SJSA1 (cell line): ENCODE data around the gene ZSCAN22. TPM values are rescaled to one million over a fixed set of nuclear protein-coding genes. Genes with fewer than 3 reads are reported as not detected.
A peak's percentile ranks its signal among the peaks of the same experiment; 100 is the strongest.

Experiments used
- DNase-seq, 2 experiments: peaks; one replicate each; pipeline ENCODE4 v3.0.0-alpha.2; 2015 to 2020; ENCODE audit warnings: low spot score in 2 of 2, low read depth in 1 of 2
- H3K27ac ChIP-seq: fragments of 250-450 bp; sonication (Bioruptor Pico); 2 replicates; pipeline ENCODE4 v1.5.1; 2020; ENCODE audit warnings: mild to moderate bottlenecking, moderate library complexity
- H3K27me3 ChIP-seq: fragments of 250-450 bp; sonication (Bioruptor Pico); replicated peaks from 2 replicates; pipeline ENCODE4 v1.5.1; 2020; ENCODE audit warnings: mild to moderate bottlenecking, moderate library complexity
- H3K36me3 ChIP-seq: fragments of 250-450 bp; sonication (Bioruptor Pico); 2 replicates; pipeline ENCODE4 v1.5.1; 2020; ENCODE audit warnings: mild to moderate bottlenecking
- H3K4me1 ChIP-seq: fragments of 250-450 bp; sonication (Bioruptor Pico); replicated peaks from 2 replicates; pipeline ENCODE4 v1.6.1; 2021; ENCODE audit warnings: mild to moderate bottlenecking
- H3K4me3 ChIP-seq: fragments of 250-450 bp; sonication (Bioruptor Pico); 2 replicates; pipeline ENCODE4 v1.5.1; 2020; ENCODE audit warnings: mild to moderate bottlenecking
- H3K9me3 ChIP-seq: fragments of 250-450 bp; sonication (Bioruptor Pico); replicated peaks from 2 replicates; pipeline ENCODE4 v1.5.1; 2020; ENCODE audit warnings: mild to moderate bottlenecking
- total RNA-seq: library from RNA; depleted of rRNA; stranded (reverse); fragments of >200 nt; shearing (Covaris generic); gene quantifications from 2 replicates; pipeline ENCODE4 v1.2.3, GENCODE V29; 2014; rRNA removed

The ZSCAN22 gene
- total RNA-seq, 1 experiment from 2014 or later: 3.2 TPM

DNA sequence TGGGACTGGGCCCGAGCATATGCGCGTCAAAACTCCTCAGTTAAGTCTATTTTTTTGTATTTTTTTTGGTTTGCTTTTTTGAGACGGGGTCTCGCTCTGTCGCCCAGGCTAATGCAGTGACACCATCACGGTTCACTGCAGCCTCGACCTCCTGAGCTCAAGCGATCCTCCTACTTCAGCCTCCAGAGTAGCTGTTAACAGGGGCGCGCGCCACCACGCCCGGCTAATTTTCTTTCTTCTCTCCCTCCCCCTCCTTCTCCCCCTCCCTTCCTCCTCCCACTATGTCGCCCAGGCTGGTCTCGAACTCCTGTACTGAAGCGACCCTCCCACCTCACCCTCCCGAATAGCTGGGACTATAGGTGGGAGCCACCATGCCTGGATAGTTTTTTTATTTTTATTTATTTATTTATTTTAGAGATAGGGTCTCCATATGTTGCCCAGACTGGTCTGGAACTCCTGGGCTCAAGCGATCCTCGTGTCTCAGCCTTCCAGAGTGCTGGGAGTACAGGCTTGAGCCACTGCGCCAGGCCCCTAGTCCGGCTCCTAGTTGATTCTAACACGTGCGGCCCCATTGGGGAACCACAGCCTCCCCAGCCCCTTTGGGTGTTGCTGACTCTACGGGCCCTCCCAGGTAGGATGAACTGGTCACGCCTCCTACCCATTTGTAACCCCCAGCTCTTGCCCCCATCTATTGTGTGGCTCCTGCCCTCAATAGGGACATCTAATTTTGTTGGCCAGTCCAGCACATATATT lies 54.8 kb downstream of the ZSCAN22 start:
- DNase-seq: no peak
- H3K27ac ChIP-seq: peak overlapping the region; percentile 56
- peak overlapping the region; percentile 68 for H3K4me3 ChIP-seq
- H3K9me3 ChIP-seq: no peaks in the 10 kb centered on the region; the same call in 1 of the 2 replicates
- peaks cover 6% of the 10 kb centered on the region; the same call in 1 of the 2 replicates for H3K36me3 ChIP-seq
- peaks cover 24% of the 10 kb centered on the region for H3K4me1 ChIP-seq
- H3K27me3 ChIP-seq: no peaks in the 10 kb centered on the region

DNA sequence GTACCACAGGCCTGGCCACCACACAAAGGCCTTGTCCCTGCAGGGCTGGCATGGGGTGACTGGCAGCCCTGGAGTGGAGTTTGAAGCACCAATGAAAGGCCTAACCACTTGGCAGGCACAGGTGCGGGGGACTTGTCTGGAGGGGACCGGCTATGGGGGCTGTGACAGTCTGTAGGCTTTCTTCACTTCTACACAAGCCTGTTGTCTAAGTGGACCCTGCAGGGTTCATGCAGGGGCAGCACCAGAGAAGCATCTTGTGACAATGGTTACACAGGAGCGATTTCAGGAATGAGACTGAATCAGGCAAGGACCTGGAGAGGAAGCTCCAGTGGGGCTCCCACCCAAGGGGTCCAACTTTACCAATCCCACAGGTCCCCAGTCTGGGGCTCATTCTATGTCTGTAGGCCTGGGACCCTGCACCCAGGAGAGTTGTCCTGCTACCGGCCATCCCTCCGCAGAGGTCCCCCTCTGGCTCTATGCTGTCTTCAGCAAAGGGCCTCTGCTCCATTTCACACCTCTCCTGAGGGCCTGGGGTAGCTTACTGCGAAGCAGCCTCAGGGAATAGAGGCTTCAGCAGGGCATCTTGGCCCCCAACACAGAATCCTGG lies 56.3 kb downstream of the ZSCAN22 start:
- Histone ChIP-seq H3K27me3 (no peaks in the 10 kb centered on the region), H3K9me3 (no peaks in the 10 kb centered on the region; the same call in 1 of the 2 replicates), H3K36me3 (peaks cover 13% of the 10 kb centered on the region), H3K4me1 (peaks cover 28% of the 10 kb centered on the region), H3K27ac (no peak overlapping the region), H3K4me3 (no peak overlapping the region)
- DNase-seq: no peak

- no peak for DNase-seq
- H3K36me3 ChIP-seq: peaks cover 35% of the 10 kb centered on the region
- H3K4me3 ChIP-seq: no peak overlapping the region
- H3K27me3 ChIP-seq: no peaks in the 10 kb centered on the region
- no peaks in the 10 kb centered on the region; the same call in 1 of the 2 replicates for H3K9me3 ChIP-seq
- no peak overlapping the region for H3K27ac ChIP-seq
- peaks cover 21% of the 10 kb centered on the region for H3K4me1 ChIP-seq
These were observed 58.6 kb downstream of the ZSCAN22 start for GRCh38 chr19:58385313-58385890.

DNA sequence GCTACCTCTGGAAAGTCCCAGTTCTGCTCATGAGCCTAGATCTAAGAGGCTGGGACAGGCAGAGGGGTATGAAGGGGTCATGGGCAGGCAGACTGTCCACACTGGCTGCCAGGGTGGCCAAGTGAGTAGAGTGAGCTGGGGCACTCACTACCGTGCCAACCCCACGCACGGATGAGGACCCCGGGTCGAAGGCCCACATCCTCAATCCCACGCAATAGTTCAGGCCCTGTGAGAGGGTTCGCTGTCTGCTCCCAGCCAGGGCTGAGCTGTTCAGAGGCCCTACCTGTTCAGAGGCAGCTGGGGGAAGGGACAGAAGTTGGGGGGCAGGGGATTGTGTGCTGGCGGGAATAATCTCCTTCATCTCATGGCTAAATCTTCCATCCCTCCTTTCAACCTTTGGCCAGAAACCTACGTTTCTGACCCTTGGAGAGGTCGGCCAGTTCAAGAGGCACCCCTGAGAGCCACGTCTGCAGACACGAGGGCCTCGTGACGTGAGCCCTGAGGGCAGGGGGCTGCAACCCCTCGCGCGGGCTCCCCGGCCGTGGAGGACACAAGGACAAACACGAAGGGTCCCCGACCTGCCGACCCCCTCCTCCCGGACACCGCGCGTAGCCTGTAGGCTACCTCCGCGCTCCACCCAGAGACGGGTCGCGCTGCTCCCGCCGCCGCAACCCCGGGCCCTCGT lies 59.2 kb downstream of the ZSCAN22 start:
- no peaks in the 10 kb centered on the region; the same call in 1 of the 2 replicates for H3K9me3 ChIP-seq
- H3K27me3 ChIP-seq: no peaks in the 10 kb centered on the region
- H3K27ac ChIP-seq: peak overlapping the region; percentile 86
- peak overlapping the region; percentile 53 for H3K4me3 ChIP-seq
- no peak for DNase-seq
- peaks cover 41% of the 10 kb centered on the region for H3K36me3 ChIP-seq
- H3K4me1 ChIP-seq: peaks cover 21% of the 10 kb centered on the region

DNA sequence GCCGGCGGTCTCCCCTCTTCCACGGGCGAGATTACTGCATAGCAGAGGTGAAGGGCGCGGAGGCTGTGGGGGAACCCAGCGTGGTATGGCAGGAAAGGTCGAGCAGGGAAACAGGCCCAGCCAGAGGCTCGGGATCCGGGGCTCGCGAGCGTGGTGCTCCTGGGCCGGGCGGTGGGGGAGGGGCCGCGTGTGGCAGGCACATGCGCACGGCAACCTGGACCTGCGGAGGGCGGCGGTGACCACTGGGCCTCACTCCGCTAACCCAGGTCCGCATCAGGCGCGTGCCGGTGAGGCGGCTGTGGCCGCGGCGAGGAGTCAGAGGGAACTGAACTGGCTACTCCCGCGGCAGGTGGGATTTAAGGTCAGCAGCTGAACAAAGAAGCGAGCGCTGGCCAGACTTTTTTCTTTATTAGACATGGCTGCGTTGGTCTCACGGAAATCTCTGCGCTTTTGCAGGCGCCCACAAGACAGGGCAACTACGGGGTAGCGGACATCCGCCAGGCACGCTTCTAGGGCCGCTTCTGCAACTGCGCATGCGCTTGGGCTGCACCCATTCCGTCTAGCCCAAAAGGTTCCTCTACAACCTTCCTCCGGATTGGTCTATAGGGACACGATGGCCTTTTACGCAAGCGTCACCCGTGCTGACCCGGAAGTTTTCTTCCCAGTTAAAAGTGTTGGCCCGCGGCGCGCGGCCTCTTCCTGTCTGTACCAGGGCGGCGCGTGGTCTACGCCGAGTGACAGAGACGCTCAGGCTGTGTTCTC lies 60.0 kb downstream of the ZSCAN22 start, which contains the start of gene RPS5:
Gene RPS5 (plus strand): TSS at position 694 of the 762 bp plus-strand sequence. CDS start 869 bp downstream, outside the sequence.
- Histone ChIP-seq H3K27ac (peak within 1 kb of the TSS; percentile 86), H3K27me3 (no peaks in the 10 kb centered on the region)
- peak; percentile 92 to 97 for DNase-seq

DNA sequence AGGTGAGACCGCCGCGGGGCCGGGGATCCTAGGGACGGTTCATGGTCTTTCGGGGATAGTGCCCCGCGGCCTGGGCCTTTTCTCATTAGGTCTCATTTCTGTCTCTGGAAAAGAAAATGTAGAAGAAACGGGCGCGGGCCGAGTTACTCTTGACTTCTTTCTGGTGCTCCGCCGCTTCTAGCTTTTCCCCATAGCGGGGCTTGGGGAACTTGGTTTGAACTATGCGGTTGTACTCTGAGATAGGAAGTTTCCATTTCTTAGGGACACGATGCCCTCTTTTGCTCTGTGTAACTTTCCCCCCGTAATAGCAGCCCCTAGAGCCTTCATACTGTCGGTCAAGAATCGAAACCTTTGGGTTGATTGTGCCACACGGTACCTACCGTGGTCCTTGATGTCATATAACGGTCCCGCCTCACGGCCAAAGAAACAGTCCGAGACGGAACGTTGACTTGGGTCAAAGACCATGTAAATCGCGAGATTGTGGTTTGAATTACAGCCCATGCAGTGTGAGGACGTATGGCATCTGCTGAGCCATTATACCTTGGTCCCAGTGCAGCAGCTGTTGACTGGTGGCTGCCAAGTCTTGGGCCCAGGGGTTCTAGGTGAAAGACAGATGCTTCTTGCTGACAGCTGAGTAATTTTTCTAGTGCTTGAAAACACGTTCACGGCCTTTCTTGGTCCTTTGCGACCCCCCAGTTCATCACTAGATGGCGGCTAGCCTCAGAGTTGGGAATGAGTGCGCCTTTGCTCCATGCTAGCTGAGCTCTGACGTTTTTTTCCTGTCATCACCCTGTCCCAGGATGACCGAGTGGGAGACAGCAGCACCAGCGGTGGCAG lies 60.8 kb downstream of the ZSCAN22 start:
- Histone ChIP-seq H3K27me3 (no peaks in the 10 kb centered on the region), H3K4me3 (peak overlapping the region; percentile 53), H3K4me1 (peaks cover 18% of the 10 kb centered on the region), H3K9me3 (no peaks in the 10 kb centered on the region; the same call in 1 of the 2 replicates), H3K36me3 (peaks cover 56% of the 10 kb centered on the region), H3K27ac (peak overlapping the region; percentile 13)
- DNase-seq: no peak

More for the DNA sequence above, 60.0 kb downstream of the ZSCAN22 start, which contains the start of gene RPS5:
- Histone ChIP-seq H3K9me3 (no peaks in the 10 kb centered on the region; the same call in 1 of the 2 replicates), H3K36me3 (peaks cover 48% of the 10 kb centered on the region), H3K4me3 (peak within 1 kb of the TSS; percentile 53), H3K4me1 (peaks cover 20% of the 10 kb centered on the region)

DNA sequence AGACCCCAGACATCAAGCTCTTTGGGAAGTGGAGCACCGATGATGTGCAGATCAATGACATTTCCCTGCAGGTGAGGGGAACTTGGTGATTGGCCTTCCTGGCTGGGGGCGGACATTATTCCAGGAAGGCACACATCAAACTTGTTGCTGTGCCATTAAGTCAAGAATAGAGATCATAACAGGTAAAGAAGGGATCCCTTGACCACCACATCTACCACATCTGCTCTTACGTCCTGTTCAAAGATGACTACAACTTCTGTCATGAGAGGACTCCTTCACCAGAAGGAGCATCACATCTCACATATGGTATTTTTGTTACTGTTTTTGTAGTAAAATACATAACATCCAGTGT lies 61.4 kb downstream of the ZSCAN22 start:
- peaks cover 18% of the 10 kb centered on the region for H3K4me1 ChIP-seq
- peaks cover 62% of the 10 kb centered on the region for H3K36me3 ChIP-seq
- H3K9me3 ChIP-seq: no peaks in the 10 kb centered on the region; the same call in 1 of the 2 replicates
- no peak overlapping the region for H3K27ac ChIP-seq
- H3K27me3 ChIP-seq: no peaks in the 10 kb centered on the region
- no peak for DNase-seq
- H3K4me3 ChIP-seq: peak overlapping the region; percentile 53

Other genes with a start within 250 kb of the ZSCAN22 start
- 0.26 TPM in 1 of 2 replicates, not detected in the other for gene ZSCAN18, start 228.8 kb upstream of the ZSCAN22 start, total RNA-seq
- gene ZNF329, start 176.2 kb upstream of the ZSCAN22 start, total RNA-seq: 5.4 and 8.3 TPM in 2 replicates
- 5.2 and 12.4 TPM in 2 replicates for gene ZNF274, start 143.9 kb upstream of the ZSCAN22 start, total RNA-seq
- gene ZNF544, start 98.1 kb upstream of the ZSCAN22 start, total RNA-seq: 42.4 and 50.5 TPM in 2 replicates
- 2.5 and 4.1 TPM in 2 replicates for gene ZNF8, start 48.0 kb upstream of the ZSCAN22 start, total RNA-seq
- 44.4 and 59.3 TPM in 2 replicates for gene ERVK3-1, start 21.6 kb upstream of the ZSCAN22 start, total RNA-seq
- gene A1BG, start 26.5 kb downstream of the ZSCAN22 start, total RNA-seq: 23.6 and 67.7 TPM in 2 replicates
- gene ZNF497, start 35.8 kb downstream of the ZSCAN22 start, total RNA-seq: 0.19 and 1.3 TPM in 2 replicates
- 2.5 and 7.0 TPM in 2 replicates for gene ZNF837, start 54.0 kb downstream of the ZSCAN22 start, total RNA-seq
- gene RPS5, start 60.3 kb downstream of the ZSCAN22 start, total RNA-seq: 1,597 and 2,220 TPM in 2 replicates
- 0.53 TPM in 1 of 2 replicates, not detected in the other for gene RNF225, start 68.7 kb downstream of the ZSCAN22 start, total RNA-seq
- 9.6 and 13.5 TPM in 2 replicates for gene ZNF584, start 81.7 kb downstream of the ZSCAN22 start, total RNA-seq
- 2.8 and 6.0 TPM in 2 replicates for gene ZNF132, start 113.2 kb downstream of the ZSCAN22 start, total RNA-seq
- 4.9 and 6.7 TPM in 2 replicates for gene ZNF324B, start 124.6 kb downstream of the ZSCAN22 start, total RNA-seq
- 6.4 and 15.1 TPM in 2 replicates for gene ZNF324, start 140.1 kb downstream of the ZSCAN22 start, total RNA-seq
- gene ZNF446, start 149.4 kb downstream of the ZSCAN22 start, total RNA-seq: 5.1 TPM in 2 replicates
- gene SLC27A5, start 185.0 kb downstream of the ZSCAN22 start, total RNA-seq: 0.38 and 0.55 TPM in 2 replicates
- 4.2 and 4.7 TPM in 2 replicates for gene ZBTB45, start 192.8 kb downstream of the ZSCAN22 start, total RNA-seq
- 343 and 432 TPM in 2 replicates for gene TRIM28, start 217.1 kb downstream of the ZSCAN22 start, total RNA-seq
- gene CHMP2A, start 228.1 kb downstream of the ZSCAN22 start, total RNA-seq: 92.8 and 116 TPM in 2 replicates
- gene UBE2M, start 231.6 kb downstream of the ZSCAN22 start, total RNA-seq: 79.2 and 109 TPM in 2 replicates
- 5.0 and 7.4 TPM in 2 replicates for gene MZF1, start 246.3 kb downstream of the ZSCAN22 start, total RNA-seq